Forelimb muscle (tissue), 1 donor: ENCODE data around the gene ELMOD3. TPM values are rescaled to one million over a fixed set of nuclear protein-coding genes. Genes with fewer than 3 reads are reported as not detected.
"Not testable (repeated sequence)": the region's sequence is repeated elsewhere in the genome, so short reads cannot be mapped to it uniquely, and the experiment has no call there.

Source experiments
- DNase-seq: peaks from one replicate; pipeline ENCODE4 v3.0.0-alpha.2; 2013; ENCODE audit warnings: low read depth
- polyA plus RNA-seq: library from polyadenylated mRNA; unstranded; fragments of 120-200 nt; gene quantifications from one replicate; pipeline ENCODE4 v1.2.1, GENCODE V29; 2013; ENCODE audit not compliant: insufficient read length

ELMOD3 gene
- polyA plus RNA-seq, 1 donor = 15.5 TPM

DNA sequence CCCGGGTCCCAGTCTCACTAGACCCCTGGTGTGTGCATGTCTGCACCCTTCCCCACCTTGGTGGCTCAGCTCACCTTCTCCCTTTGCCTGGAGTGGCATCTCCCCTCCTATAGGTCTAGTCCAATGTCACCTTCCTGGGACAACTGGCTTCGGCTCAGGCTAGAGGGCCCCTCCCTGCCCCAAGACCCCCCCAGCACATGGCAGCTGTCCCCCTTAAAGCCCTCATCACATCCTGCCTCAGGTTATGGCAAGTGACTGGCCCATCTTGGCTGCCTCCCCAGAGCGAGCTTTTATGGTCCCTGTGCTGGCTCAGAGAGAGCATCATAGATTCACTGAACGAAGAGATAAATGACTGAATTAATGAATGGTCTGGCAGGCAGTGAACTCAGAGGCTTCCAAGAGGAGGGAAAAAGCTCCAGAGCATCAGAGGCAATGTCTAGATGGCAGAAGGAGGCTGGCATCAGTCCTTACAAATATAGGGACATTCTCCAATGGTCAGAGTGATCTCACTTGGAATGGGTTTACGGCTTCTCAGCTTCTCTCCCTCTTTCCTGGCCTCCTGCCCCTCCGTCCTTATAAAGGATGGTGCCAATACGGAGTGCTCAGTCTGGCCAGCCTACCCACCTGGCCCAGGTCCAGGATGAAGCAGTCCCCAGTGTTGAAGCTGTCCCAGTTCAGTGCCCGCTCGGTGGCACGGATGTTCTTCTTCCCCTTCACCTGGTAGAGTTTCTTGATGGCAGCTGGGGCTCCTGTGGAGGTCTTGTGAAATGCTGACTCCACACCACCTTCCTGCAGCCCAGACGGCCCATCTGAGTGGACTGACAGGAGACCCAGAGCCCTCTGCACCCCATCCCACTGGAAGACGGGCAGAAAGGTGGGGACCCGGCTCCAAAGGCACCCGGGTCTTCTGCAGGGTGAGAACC lies 46.2 kb downstream of the ELMOD3 start:
- no peak for DNase-seq

DNA sequence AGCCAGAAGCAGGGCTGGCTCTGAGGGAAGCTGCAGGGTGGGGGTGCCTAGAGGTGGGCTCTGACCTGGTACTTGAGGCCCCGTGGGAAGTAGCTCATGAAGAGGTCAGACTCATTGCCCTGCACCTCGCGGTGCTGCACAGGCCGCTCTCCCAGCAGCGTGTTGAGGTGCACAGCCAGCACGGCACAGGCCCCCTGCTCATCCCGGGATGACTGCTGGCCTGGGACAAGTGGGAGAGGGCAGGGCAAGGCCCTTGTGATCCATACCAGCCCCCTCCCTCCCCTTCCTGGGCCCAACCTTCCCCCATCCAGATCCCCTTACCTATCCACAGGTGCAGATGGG lies 46.9 kb downstream of the ELMOD3 start:
- DNase-seq = no peak

GRCh38 chr2:85401844-85402243 lies 47.3 kb downstream of the ELMOD3 start:
- DNase-seq = no peak

- no peak for DNase-seq
Observed at GRCh38 chr2:85405201-85406059, 50.9 kb downstream of the ELMOD3 start.

- no peak for DNase-seq
Observed at GRCh38 chr2:85409845-85410583, 55.4 kb downstream of the ELMOD3 start, which contains the start of gene CAPG. Gene CAPG, minus strand, starts transcription at chr2:85410366. Its CDS starts 8,221 bp downstream, at chr2:85402145.

- no peak for DNase-seq
Observed at GRCh38 chr2:85410584-85411404, 56.2 kb downstream of the ELMOD3 start.

DNA sequence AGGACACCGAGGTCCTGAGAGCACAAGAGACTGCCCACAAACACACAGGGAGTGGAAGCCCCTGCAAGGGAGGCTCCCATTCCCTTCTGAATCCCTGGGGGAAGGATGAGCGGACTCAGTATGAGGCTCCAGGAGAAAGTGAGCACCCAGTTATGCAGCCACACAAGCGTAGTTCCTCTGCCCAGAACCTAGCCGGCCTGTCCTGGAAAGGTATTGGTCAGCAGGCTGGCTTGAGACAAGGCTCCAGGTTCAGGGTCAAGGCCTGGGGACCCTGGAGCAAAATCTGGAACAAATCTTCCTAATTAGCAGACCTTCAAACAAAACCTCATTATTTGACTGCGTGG lies 56.8 kb downstream of the ELMOD3 start:
- no peak for DNase-seq

DNA sequence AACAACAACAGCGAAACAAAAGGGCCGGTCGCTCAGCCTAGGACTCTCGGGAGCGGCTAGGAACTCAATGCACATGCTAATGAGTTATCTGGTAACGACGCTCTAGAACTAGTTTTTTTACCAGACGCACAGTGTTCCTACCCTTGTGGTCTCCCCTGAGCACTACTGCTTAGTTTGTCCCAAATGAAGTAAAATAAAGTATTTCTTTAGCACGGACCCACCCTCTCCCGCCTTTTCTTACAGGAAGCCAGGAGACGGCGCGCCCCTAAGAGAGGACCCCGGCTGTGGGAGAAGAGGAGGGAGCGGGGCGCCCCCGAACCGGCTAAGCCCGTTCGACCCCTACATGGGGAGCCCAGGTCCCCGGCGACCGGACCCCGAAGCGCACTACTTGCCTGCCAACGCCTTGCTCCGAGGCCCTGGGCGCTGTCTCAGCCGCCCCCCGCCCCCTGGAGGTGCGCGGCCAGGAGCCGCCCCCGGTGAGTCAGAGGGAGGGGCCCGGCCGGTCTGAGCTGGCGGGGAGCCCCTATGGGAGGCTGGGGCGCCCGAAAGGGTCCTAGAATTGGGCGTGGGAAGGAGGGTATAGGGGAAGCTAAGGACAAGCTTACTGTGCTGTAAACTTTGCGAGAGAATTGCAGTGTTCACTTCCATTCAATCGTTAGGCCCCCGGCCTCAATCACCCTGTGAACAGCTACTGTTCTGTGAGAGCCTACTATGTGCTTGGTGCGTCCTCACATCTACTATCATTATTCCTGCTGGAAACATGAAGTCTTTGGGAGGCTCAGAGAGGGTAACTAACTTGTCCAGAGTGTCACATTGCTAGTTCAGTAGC lies 59.2 kb downstream of the ELMOD3 start:
- DNase-seq = no peak

DNA sequence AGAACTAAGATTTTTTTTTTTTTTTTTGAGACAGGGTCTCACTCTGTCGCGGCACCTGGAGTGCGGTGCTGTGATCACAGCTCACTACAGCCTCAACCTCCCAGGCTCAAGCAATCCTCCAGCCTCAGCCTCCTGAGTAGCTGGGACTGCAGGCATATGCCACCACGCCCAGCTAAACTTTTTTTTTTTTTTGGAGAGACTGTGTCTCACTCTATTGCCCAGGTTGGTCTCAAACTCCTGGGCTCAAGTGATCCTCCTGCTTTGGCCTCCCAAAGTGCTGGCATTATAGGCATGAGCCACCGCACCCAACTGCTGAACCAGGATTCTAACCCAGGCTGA lies 59.8 kb downstream of the ELMOD3 start:
- DNase-seq = not testable (repeated sequence)

DNA sequence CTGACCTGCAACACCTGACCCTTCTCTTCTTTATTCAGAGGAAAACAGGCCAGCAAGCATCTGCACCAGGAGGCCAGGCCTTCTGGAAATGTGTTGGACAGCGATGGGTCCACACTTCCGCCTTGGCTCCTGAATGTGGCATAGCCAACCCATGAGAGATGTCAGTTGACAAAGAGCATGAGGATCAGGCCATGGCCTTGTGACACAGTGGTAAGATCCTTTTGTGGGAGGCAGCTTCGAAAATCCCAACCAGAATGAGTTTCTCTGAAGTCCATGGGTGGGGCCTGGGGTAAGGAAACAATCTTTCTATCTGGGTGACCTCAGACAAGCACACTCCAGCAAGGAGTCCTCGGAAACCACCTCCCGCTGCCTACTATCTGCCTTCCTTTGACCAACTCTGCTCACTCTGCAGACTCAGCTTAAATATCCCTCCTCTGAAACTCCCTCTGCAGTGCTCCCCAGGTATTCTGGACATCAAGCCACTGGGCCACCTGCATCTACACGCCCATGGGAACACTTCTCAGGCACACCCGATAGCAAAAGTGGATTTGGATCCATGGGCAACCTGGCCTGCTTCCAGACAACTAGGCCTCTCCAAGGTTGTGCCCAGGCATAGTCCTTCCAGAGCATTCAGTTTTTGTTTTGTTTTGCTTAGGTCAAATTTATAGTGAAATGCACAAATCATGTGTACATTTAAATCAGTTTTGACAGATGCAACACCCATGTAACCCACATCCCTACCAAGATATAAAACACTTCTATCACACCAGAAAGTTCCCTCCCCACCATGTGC lies 60.4 kb downstream of the ELMOD3 start:
- DNase-seq = no peak

GRCh38 chr2:85415980-85416650 lies 61.5 kb downstream of the ELMOD3 start:
- DNase-seq = no peak

GRCh38 chr2:85418132-85419008 lies 63.8 kb downstream of the ELMOD3 start, which contains the start of gene SH2D6:
Gene SH2D6, plus strand, starts transcription at chr2:85418714. Its CDS starts 10,752 bp downstream, at chr2:85429466.
- DNase-seq = no peak

DNA sequence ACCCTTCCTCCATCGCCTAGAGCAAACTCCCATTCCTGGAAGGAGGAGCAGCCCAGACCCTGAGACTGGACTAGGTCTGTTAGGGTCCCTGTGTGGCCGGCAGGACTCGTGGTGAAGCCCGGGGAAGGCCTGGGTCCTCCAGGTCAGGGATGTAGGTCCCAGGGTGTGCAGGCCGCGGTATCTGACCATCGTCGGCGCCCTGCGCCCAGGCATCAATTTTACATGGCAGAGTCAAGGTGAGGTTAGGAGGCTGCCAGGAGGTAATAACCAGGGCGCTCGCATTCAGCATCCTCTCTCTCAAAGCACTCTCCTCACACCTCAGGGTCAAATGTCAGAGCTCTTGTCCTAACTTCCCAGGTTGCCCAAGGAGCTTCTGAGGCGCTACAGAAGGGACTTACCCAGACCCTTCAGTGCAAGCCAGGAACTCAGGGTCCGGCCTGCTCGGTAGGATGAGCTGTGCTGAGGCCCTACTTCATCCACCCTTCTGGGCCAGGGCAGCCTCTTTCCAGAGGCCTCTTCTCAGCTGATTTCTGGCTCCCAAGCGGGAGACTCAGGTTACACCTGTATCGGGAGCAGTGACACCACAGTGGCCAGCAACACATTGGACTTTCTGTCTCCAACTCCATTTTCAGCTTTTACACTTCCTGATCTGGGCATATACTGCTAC lies 64.6 kb downstream of the ELMOD3 start:
- no peak for DNase-seq

DNA sequence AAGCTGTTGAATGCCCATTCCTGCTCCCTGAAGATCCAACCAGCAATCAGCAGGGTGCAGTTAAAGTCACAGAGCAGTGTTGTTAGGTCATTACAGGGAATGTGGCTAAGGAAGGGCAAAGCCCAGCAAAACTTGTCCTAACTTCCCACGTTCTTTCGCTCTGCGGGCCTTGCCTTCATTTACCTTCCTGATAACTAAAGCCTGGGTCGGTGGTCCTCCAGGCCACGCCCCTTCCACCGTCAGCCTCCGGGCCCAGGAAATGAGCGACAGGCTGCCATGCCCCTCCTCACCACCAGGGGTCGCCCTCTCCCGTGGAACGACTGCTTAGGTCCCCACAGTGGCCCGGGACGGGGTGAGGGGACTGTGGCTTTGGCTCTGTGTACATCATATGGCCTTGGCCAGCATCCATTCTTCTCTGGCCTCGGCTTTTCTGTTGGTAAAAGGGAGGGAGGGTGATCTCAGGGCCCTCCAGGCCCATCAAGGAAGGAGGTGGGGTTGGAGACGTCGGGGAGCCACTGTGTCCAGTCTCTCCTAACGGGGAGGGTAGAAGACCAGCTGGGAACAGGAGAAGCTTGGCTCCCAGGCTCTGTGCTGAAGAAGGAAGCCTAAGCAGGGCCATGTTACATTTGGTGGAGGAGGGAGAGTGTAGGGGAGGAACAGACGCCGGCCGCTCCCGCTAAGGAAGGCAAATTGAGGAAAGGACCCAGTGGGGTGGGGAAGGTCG lies 66.1 kb downstream of the ELMOD3 start:
- no peak for DNase-seq

DNA sequence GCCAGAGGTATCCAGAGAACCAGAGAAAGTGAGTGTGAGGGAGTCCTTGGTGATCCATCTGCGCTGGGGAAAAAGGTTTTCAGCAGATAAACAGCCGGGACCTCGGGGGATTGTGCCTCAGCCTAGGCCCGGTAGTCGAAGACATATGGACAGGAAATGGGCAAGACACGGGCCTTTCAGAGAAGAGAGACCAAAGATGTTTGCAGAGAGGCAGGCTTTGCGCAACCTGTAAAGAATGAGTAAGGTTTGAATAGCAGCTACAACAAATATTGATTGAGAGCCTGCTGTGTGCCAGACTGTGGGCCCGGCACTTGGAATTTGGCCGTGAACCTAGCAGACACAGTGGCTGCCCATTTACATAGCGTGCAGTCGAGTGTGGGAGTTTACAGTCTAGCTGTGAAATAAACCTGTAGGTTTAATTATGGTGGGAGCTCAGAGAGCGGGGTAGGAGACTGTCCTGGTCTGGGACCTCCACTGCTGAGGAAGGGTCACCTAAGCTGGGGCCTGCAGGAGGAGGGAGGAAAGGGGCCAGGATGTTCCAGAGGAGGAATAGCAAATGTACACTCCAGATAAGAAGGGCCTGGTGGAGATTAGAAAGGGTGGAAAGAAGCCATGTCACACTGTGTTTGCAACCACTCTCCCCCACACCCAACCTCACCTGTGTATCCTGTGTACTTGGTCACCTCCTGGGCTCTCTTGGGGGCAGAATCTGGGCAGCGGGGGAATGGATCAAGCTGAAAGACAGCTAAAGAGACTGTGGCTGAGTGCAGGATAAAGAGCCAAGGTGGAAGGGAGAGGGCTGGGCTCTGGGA lies 66.9 kb downstream of the ELMOD3 start:
- no peak for DNase-seq

DNA sequence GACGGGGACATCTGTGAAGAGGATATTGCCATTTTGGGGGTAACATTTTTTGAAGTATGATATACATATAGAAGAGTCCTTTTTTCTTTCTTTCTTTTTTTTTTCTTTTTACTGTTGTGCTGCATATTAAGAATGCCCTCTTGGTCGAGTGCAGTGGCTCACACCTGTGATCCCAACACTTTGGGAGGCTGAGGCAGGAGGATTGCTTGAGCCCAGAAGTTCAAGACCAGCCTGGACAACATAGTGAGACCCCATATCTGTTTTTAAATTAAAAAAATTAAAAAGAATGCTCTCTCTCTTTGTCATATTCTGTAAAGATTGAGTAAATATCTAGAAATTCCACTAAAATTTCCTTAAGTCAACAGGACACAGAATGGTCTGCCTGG lies 67.5 kb downstream of the ELMOD3 start:
- no peak for DNase-seq
